Measurements from ENCODE around the gene SLC16A7. TPM values are rescaled to one million over a fixed set of nuclear protein-coding genes. Genes with fewer than 3 reads are reported as not detected.

Gene SLC16A7
- total RNA-seq, 4 donors from 2014 or later, result 34.7 to 59.4 (median 53.8) TPM

DNA sequence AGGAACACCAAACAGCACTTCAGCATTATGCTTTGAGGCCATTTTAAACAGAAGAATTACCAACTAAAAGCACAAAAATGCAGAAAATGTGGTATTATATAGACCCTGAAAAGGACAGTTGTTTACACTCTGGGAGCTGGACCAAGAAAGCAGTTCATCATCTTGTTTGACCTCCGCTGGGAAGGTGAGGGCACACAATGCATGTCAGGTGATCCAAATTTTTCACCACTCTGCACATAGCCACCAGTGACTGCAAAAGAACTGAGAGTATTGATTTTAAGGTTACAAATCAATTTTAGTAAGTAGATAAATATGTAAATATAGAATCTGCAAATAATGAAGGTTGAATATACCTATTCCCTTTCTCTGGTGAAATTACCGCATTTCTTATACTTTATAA lies 119.6 kb downstream of the SLC16A7 start:
- DNase-seq (ENCODE audit: low spot score in 2 of 2), result no peak
- Histone ChIP-seq H3K4me1 (no peaks in the 10 kb centered on the region), H3K9me3 (no peaks in the 10 kb centered on the region), H3K27ac (no peak overlapping the region), H3K27me3 (no peaks in the 10 kb centered on the region), H3K4me3 (no peak overlapping the region), H3K36me3 (no peaks in the 10 kb centered on the region)
- TF ChIP-seq, protein P1, sequence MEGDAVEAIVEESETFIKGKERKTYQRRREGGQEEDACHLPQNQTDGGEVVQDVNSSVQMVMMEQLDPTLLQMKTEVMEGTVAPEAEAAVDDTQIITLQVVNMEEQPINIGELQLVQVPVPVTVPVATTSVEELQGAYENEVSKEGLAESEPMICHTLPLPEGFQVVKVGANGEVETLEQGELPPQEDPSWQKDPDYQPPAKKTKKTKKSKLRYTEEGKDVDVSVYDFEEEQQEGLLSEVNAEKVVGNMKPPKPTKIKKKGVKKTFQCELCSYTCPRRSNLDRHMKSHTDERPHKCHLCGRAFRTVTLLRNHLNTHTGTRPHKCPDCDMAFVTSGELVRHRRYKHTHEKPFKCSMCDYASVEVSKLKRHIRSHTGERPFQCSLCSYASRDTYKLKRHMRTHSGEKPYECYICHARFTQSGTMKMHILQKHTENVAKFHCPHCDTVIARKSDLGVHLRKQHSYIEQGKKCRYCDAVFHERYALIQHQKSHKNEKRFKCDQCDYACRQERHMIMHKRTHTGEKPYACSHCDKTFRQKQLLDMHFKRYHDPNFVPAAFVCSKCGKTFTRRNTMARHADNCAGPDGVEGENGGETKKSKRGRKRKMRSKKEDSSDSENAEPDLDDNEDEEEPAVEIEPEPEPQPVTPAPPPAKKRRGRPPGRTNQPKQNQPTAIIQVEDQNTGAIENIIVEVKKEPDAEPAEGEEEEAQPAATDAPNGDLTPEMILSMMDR (IDR thresholded peaks at IDR 0.05), result no peak
- no peak for TF ChIP-seq POLR2AphosphoS5 (IDR thresholded peaks at IDR 0.05)
- TF ChIP-seq EP300 (IDR thresholded peaks at IDR 0.05), result no peak
- TF ChIP-seq POLR2A (IDR thresholded peaks at IDR 0.05), result no peak
- 96% methylated on average over 2 of the region's 2 CpGs for WGBS

DNA sequence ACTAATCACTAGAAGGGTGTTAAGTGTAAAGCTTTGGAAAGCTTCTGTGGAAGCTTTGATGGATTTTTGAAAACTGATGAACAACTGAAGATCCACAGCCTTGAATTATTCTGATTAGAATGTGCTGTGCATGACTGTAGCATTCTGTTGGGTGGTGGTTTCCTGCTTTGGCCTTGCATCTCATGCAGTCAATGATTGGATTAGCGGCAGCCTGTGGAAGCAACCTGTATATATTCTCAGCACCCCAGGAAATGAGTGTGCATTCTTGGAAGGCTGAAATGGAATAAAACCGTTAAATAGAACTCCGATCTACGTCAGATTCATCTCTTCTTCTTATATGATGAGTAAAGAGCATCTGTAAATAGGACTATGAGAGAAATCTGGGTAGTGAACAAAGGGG lies 120.2 kb downstream of the SLC16A7 start:
- TF ChIP-seq, protein P1 (IDR thresholded peaks at IDR 0.05), result no peak
- TF ChIP-seq EP300 (IDR thresholded peaks at IDR 0.05), result no peak
- TF ChIP-seq POLR2AphosphoS5 (IDR thresholded peaks at IDR 0.05), result no peak
- TF ChIP-seq POLR2A (IDR thresholded peaks at IDR 0.05), result no peak
- H3K9me3 ChIP-seq, result no peaks in the 10 kb centered on the region
- no peak overlapping the region for H3K4me3 ChIP-seq
- no peaks in the 10 kb centered on the region for H3K4me1 ChIP-seq
- 93% methylated on average over 4 of the region's 4 CpGs for WGBS
- no peak overlapping the region for H3K27ac ChIP-seq
- no peaks in the 10 kb centered on the region for H3K36me3 ChIP-seq
- no peak for DNase-seq (ENCODE audit: low spot score in 2 of 2)
- no peaks in the 10 kb centered on the region for H3K27me3 ChIP-seq

DNA sequence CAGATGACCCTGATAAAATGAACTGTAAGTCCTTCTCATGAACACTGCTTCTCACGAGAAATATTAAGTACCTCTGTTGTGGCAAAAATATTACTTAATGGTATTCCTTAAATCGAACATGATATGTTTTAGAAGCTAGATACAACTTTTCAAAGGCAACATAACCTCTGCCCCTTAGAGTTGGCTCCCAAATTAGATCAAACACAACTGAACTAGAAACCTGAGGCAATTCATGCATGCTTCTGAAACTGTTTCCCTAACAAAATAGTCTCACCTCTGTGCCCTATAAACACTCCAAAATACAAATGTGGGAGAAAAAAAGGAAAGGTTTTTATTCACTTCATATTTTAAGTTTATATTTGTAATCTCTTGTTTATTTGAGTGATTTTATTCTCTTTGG lies 121.6 kb downstream of the SLC16A7 start:
- Histone ChIP-seq H3K36me3 (no peaks in the 10 kb centered on the region), H3K27ac (no peak overlapping the region), H3K27me3 (no peaks in the 10 kb centered on the region), H3K4me3 (no peak overlapping the region), H3K9me3 (no peaks in the 10 kb centered on the region), H3K4me1 (no peaks in the 10 kb centered on the region)
- 48% methylated on average over 2 of the region's 2 CpGs for WGBS
- TF ChIP-seq, protein P1 (IDR thresholded peaks at IDR 0.05), result no peak
- TF ChIP-seq POLR2A (IDR thresholded peaks at IDR 0.05), result no peak
- no peak for TF ChIP-seq EP300 (IDR thresholded peaks at IDR 0.05)
- no peak for TF ChIP-seq POLR2AphosphoS5 (IDR thresholded peaks at IDR 0.05)
- DNase-seq (ENCODE audit: low spot score in 2 of 2), result no peak

DNA sequence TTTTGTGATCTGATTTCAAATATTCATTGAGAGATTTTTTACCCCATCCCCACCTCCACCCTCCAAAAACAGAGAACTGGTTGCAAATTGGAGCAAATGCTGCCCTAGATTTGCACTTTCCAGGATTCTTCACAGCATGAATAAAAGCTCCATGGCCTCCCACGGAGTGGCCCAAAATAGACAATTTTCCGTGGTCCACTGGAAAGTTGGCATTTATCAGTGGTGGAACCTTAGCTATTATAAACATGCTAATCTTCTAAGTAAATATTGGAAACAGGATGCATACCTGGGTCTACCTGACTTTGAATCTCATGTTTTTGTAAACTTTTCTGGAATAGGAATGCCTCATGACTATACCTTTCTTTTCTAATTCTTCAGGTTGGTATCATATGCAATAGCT lies 123.9 kb downstream of the SLC16A7 start:
- TF ChIP-seq EP300 (IDR thresholded peaks at IDR 0.05), result no peak
- TF ChIP-seq POLR2A (IDR thresholded peaks at IDR 0.05), result no peak
- TF ChIP-seq POLR2AphosphoS5 (IDR thresholded peaks at IDR 0.05), result no peak
- TF ChIP-seq, protein P1 (IDR thresholded peaks at IDR 0.05), result no peak
- no peak overlapping the region for H3K4me3 ChIP-seq
- H3K9me3 ChIP-seq, result no peaks in the 10 kb centered on the region
- no peaks in the 10 kb centered on the region for H3K36me3 ChIP-seq
- no peaks in the 10 kb centered on the region for H3K27me3 ChIP-seq
- no peak overlapping the region for H3K27ac ChIP-seq
- no peak for DNase-seq (ENCODE audit: low spot score in 2 of 2)
- WGBS, result 60% methylated on average over 2 of the region's 2 CpGs
- peaks cover 9% of the 10 kb centered on the region for H3K4me1 ChIP-seq

DNA sequence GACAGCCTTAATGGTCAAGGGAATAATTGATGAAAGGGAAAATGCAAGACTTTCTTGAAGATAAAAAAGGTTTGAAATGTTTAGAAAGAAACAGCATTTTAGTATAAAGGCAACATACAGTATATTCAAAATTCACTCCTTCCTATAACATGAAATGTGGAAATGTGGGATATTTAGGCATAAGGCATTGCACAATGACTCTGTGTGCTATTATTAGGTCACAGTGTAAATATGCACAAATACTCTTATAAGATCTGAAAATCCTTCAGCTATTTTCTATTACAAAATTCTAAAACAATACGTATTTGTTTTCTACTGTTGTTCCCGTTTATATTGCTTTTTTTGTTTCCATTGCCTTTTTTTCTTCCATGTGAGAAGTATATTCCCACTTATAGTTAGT lies 127.7 kb downstream of the SLC16A7 start:
- no peak for DNase-seq (ENCODE audit: low spot score in 2 of 2)

More for the DNA sequence above, 127.7 kb downstream of the SLC16A7 start:
- H3K4me3 ChIP-seq, result no peak overlapping the region
- no peak overlapping the region for H3K27ac ChIP-seq
- H3K36me3 ChIP-seq, result no peaks in the 10 kb centered on the region
- TF ChIP-seq, protein P1 (IDR thresholded peaks at IDR 0.05), result no peak
- TF ChIP-seq POLR2AphosphoS5 (IDR thresholded peaks at IDR 0.05) (no peak), POLR2A (IDR thresholded peaks at IDR 0.05) (no peak), EP300 (IDR thresholded peaks at IDR 0.05) (no peak)
- 88% methylated on average over 2 of the region's 2 CpGs for WGBS
- peaks cover 9% of the 10 kb centered on the region for H3K4me1 ChIP-seq
- H3K9me3 ChIP-seq, result no peaks in the 10 kb centered on the region
- no peaks in the 10 kb centered on the region for H3K27me3 ChIP-seq
